HG02763 (cell line): ENCODE results near the gene CASR.

ENCODE experiments used
- ATAC-seq: cut with Tn5 transposase; IDR thresholded peaks from one replicate; pipeline ENCODE4 v1.9.1; 2021; ENCODE audit warnings: mild to moderate bottlenecking, moderate library complexity; ENCODE audit not compliant: unreplicated experiment

CASR gene

DNA sequence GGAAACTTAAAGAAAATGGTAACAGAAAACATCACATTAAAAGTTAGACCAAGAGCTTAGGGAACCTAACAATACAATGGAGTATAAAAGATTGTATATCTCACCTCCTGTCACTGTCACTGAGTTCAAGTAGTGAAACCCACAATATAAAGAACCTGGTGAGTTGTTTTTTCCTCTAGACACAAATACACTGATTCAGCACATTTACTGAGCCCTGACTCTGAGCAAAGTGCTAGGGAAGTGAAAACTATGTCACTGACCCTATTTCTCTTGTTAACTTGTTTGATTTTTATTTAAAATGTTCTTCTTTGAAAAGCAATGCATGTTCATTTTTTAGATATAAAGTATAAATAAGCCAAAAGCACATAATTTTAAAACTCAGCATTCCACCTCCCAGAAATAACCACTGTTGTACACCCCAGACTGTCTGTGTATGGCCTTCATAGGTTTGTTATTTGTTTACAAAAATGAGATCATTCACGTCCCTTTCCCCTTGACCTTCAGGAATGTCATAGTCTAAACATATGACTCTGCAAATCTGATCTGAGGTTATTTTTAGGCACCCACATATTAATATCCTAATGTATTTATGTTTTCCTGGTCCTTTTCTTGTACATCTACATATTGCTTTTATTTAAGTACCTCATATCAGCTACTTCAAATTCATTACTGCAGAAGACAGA lies 72.4 kb downstream of the CASR start:
- peak; percentile 66 for ATAC-seq

- ATAC-seq, result no peak
Observed at GRCh38 chr3:122257644-122258364, 74.3 kb downstream of the CASR start.

GRCh38 chr3:122258757-122259371 lies 75.4 kb downstream of the CASR start:
- peak; percentile 81 for ATAC-seq

GRCh38 chr3:122260206-122260605 lies 76.7 kb downstream of the CASR start:
- no peak for ATAC-seq

- ATAC-seq, result no peak
Observed at GRCh38 chr3:122263058-122263457, 79.6 kb downstream of the CASR start.

DNA sequence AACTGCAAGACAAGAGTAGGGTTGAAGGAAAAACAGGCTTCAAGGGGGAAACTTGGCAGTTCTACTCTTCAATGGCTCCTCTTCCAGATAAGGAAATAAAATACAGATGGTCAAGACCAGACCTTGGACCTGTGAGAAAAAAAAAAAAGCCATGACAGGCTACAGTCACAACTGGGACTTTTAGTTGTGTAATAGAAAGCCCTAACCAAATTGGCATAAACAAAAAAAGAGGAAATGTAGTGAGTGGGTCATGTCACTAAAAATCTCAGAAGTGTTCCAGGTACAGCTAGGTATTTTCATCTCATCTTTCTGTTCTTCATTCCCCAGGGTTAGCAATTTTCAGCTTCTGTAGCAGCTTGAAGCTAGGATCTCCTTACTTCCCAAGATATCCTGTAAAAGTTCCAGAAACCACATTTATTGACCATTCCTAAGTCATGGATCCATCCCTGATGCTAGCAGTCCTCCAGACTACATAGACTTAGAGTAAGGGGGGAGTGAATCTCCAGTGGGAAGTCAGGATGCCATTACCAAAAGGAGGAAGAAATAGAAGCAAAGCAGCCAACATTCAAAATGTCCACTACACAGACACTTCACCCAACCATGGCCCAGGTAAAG lies 80.6 kb downstream of the CASR start:
- no peak for ATAC-seq

DNA sequence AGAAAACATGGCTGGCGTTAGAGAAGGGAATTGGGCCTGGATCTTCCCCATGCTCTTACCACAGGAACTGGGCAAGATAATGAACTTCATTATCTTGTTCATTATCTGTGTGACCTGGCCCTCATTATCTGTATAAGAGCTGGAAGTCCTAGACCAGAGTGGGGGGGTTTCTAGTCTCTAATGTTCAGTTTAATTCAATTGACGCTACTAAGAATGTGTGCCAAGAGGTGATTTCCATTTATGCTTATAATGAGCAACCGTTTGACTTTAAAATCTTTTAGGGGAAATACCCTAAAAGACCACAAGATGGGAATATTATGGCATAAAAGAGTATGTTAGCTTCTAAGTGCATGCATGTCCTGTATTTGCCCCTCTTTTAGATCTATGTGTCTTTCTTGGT lies 82.5 kb downstream of the CASR start:
- ATAC-seq, result no peak

DNA sequence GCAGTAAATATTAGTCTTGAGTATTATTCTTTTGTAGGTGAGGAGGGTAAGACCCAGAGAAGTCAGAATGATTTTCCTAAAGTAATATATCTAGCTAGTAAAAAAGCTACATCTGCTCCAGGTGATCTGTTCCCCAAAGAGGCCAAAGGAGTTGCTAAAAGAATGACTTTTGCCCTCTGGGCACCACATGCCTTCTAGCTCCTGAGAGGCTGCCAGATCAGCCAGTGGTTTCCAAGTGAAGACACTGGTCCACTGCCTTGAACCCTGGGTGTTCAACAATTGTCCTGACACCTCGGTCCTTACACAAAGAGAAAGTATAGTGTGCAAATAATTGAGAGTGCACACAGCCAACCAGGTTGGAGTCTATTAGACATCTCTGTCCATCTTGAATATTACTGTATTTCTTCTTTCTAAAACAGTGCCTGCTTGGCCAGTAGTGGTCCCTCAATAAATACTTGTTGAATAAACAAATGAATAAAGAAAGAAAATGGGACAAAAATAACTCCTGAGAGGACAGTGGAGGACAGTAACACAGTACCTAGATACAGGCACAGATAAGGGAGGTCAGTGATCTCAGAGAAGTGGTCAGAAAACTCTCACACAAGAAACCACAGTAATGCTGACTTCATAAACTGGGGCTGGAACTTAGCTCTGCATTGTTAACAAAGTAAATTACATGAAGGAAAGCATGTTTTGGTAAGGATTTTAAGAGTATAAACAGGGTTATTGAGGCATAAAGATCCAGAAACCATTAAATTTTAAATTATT lies 85.0 kb downstream of the CASR start:
- ATAC-seq, result no peak

- no peak for ATAC-seq
Observed at GRCh38 chr3:122269045-122269444, 85.6 kb downstream of the CASR start.

DNA sequence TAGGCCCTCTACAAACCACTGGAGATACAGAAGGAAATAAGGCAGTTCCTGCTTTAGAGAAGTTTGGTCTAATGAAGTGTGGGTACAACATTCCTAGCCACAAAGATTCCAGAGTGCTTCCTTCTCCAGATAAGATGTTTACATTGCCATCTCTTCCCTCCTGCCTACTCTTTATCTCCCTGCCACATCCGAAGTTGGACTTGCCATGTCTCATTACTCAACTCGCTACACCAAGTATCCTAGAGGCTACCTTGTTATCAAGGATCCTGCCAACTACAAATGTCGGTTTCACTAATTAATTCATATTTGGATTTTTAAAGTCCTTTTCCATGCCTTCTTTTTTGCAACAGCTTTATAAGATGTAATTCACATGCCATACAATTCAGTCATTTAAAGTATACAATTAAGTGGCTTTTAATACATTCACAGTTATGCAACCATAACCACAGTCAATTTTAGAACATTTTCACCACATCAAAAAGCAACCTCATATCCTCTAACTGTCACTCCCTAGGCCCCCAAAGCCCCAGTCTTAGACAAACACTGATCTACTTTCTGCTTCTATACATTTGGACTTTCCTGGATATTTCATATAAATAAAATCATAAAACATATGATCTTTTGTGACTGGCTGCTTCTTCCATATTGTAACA lies 87.9 kb downstream of the CASR start:
- ATAC-seq, result no peak

DNA sequence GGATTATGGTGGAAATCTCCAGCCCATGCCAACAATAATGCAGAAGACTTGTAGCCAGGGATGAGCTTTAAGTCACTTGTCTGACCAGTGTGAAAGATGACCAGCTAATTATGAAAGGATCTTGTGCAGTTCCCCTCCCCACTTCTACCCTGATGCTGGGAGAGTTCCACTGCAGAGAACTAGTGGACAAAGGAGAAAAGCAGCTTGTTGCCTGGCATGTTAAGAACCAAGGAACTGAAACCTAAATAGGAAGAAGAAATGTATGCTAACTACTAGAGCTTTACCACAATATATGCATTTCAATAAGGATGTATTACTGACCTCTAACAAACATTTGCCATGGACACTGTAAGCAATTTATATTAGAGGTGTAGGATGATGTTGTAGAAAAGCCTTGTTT lies 89.4 kb downstream of the CASR start:
- ATAC-seq, result no peak

DNA sequence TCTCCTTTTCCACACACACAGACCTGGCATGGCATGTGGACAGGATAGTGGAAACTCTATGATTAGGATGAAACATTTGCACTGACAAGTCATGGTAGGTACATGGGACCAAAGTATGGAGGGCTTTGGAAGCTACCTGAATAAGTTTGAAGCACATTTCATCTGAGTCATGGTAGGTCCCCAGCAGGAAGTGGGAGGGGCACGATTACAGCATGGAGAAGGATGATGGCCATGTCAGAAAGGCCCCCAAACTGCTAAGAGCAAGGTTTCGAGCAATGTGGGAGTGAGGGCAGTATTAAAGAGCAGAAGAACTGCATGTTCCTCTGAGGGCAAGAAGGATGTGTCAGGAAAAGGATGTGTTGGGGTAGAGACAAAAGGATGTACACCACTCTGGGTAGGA lies 90.0 kb downstream of the CASR start:
- ATAC-seq, result no peak

DNA sequence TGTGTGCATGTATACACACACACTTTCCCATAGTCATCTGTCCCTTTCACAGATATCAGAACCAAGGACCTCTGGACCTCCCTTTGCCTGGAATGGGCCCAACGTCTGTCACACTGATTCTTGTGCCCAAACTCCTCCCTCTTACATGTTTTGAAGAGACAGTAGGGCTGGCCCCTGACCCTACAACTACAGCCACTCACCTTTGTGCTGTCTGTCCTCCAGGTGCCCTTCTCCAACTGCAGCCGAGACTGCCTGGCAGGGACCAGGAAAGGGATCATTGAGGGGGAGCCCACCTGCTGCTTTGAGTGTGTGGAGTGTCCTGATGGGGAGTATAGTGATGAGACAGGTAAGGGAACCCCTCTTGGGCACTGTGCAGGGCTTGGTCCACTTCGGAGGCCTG lies 98.4 kb downstream of the CASR start:
- no peak for ATAC-seq

DNA sequence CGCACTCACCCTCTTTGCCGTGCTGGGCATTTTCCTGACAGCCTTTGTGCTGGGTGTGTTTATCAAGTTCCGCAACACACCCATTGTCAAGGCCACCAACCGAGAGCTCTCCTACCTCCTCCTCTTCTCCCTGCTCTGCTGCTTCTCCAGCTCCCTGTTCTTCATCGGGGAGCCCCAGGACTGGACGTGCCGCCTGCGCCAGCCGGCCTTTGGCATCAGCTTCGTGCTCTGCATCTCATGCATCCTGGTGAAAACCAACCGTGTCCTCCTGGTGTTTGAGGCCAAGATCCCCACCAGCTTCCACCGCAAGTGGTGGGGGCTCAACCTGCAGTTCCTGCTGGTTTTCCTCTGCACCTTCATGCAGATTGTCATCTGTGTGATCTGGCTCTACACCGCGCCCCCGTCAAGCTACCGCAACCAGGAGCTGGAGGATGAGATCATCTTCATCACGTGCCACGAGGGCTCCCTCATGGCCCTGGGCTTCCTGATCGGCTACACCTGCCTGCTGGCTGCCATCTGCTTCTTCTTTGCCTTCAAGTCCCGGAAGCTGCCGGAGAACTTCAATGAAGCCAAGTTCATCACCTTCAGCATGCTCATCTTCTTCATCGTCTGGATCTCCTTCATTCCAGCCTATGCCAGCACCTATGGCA lies 100.5 kb downstream of the CASR start:
- ATAC-seq, result no peak

DNA sequence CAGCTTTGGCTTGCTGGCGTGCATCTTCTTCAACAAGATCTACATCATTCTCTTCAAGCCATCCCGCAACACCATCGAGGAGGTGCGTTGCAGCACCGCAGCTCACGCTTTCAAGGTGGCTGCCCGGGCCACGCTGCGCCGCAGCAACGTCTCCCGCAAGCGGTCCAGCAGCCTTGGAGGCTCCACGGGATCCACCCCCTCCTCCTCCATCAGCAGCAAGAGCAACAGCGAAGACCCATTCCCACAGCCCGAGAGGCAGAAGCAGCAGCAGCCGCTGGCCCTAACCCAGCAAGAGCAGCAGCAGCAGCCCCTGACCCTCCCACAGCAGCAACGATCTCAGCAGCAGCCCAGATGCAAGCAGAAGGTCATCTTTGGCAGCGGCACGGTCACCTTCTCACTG lies 101.0 kb downstream of the CASR start:
- no peak for ATAC-seq

GRCh38 chr3:122294359-122294758 lies 110.9 kb downstream of the CASR start:
- ATAC-seq, result no peak

DNA sequence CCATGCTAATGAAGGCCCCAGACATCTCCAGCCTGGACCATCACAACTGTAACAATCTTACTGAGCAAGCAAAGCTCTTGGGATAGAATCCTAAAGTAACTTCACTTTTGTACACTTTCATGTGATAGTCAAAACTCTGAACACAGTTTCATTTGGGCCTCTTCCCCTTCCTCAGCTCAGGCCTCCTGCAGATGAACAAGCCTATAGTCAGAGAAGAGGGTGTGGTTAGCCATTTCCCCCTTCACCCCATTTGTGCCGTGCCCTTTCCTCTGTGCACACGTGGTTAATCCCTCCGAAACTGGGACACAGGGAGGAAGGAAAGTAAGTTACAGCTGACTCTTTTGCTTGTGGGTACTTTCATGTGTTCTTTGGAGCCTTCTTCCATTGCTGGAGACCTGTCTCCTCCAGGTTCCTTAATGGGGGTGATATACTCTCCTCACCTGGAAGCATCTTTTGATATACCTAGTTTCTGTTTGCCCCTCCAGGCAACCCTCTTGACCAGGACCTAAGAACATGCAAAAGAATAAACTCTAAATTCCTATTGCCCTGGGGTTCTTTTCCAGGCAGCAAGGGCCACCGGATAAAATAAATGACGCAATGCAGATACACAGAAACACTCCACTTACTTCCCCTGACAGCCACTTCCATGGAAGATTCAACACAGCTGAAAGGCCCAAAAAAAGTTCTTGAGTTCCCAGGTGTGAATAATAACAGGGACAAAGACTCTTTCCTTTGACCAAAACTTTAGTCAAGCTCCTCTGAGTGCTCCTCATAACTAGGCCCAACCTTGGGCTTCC lies 112.0 kb downstream of the CASR start:
- ATAC-seq, result no peak

DNA sequence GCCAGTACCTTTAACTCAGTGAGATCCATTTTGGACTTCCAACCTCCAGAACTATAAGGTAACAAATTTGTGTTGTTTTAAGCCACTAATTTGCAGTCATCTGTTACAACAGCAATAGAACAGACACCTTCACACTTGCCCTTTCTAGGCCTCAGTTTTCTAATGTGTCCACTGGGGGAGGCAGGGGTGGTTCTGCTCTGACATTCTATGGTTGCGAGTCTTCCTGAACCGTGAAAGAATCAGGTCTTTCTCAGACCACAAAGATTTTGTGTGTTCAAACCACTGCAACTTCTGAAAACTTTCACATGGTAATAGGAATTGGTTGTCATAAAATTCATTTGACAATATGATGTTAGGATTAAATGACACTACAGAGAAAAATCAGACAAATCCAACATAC lies 114.8 kb downstream of the CASR start:
- peak; percentile 57 for ATAC-seq

DNA sequence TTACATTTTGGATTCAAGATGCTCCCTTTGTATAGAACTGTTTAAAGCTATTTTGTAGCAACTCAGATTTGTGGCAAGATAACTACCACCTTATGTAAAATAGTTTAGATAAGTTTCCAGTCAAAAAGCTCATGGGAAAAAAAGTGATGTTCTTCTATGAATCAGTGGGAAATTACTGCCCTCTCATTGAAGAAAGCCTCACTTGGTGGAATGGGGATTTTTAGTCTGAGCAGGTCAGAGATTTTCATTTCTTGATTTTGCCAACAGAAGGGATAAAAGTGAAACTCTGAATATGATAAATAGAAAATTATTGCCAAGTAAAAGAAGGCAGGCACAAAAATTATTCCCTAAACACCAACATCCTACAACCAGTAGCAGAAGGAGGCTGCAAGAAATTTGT lies 115.7 kb downstream of the CASR start:
- ATAC-seq, result no peak
